ENCODE results near the gene PRCC. TPM values are rescaled to one million over a fixed set of nuclear protein-coding genes. Genes with fewer than 3 reads are reported as not detected.

PRCC gene
- total RNA-seq, 2 experiments from 2014 or later, result 49.5 to 50.0 TPM

DNA sequence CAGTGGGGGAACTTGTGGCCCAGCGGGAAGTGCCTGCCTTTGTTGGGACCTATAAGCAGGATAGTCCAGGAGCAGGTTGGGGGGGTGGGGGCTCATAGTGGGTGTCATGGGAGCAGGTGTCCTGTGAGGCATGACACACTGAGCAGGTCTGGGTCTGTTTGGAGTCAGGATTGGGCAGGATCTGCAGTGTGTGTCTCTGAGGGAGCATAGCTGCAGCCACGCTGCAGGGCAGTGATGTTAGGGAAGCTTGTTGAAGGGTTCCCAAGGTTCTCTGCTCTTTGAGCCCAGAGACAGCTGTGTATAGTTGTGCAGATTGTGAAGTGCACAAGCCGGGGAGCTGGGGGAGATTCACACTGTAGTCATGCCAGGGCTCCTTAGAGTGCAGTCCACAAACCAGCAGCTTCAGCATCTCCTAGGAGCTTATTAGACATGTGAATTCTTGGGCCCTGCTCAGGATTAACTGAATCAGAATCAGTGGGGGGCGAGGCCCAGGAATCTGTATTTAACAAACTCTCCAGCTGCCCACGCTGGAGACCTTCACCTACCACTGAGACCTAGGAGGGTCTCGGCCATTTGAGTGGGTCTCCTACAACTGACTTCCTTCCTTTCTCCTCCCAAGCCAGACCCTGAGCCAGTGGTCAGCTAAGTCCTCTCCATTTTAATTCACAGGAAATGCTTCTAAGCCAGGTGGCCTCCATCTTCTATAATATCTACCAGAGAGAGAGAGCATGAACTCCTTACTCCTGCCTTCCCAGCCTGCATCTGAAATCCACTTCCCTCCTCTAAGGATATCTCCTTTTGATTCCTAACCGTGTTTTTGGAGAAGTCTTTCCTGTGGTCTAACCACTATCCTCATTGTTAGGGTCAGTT, 80.5 kb downstream of the PRCC start:
- Histone ChIP-seq H3K27me3 (ENCODE audit: control insufficient read depth in 1 of 2, insufficient read depth in 2 of 2, low read length in 2 of 2) (peaks cover 24% of the 10 kb centered on the region in 2 experiments), H3K4me3 (ENCODE audit: low read length) (no peak overlapping the region), H3K4me1 (ENCODE audit: insufficient read depth, low read length) (peaks cover 30% of the 10 kb centered on the region), H3K27ac (ENCODE audit: low read depth in 1 of 2, low read length in 2 of 2) (no peak overlapping the region), H3K36me3 (ENCODE audit: insufficient read depth, low read length) (no peaks in the 10 kb centered on the region), H3K9me3 (ENCODE audit: control insufficient read depth in 1 of 2, insufficient read depth in 1 of 2, low read length in 2 of 2) (peaks cover 0 to 8% of the 10 kb centered on the region in 2 experiments)
- intact Hi-C loops (cut with DNase I, micrococcal nuclease), result loop anchor here (5.0 kb wide), 1 partner anchor 36 kb away; no protein-coding TSS in a partner anchor
- H3K9me3 Mint-ChIP-seq, result no peaks in the 10 kb centered on the region
- ATAC-seq (ENCODE audit: poor library complexity) (no peak), DNase-seq (no peak)
- no peak for TF ChIP-seq CTCF (IDR thresholded peaks at IDR 0.05)
- peaks cover 51% of the 10 kb centered on the region for H3K27me3 Mint-ChIP-seq
- POLR2A ChIA-PET, result interaction anchor here (0.8 to 3.8 kb wide), 4 partner anchors 9 to 107 kb away, joined by 3 to 20 read pairs (median 8); partner anchors contain the start of genes INSRR, MRPL24, NTRK1 and SH2D2A
- CTCF ChIA-PET, result interaction anchor here (1.1 to 2.3 kb wide), 6 partner anchors 9 to 80 kb away, joined by 3 to 11 read pairs (median 6); no protein-coding TSS in a partner anchor
- H3K4me1 Mint-ChIP-seq (ENCODE audit: low read depth), result peaks cover 46% of the 10 kb centered on the region
- no peak overlapping the region for H3K4me3 Mint-ChIP-seq
- no peak overlapping the region for H3K27ac Mint-ChIP-seq
- no peaks in the 10 kb centered on the region for H3K36me3 Mint-ChIP-seq (ENCODE audit: low read depth)

DNA sequence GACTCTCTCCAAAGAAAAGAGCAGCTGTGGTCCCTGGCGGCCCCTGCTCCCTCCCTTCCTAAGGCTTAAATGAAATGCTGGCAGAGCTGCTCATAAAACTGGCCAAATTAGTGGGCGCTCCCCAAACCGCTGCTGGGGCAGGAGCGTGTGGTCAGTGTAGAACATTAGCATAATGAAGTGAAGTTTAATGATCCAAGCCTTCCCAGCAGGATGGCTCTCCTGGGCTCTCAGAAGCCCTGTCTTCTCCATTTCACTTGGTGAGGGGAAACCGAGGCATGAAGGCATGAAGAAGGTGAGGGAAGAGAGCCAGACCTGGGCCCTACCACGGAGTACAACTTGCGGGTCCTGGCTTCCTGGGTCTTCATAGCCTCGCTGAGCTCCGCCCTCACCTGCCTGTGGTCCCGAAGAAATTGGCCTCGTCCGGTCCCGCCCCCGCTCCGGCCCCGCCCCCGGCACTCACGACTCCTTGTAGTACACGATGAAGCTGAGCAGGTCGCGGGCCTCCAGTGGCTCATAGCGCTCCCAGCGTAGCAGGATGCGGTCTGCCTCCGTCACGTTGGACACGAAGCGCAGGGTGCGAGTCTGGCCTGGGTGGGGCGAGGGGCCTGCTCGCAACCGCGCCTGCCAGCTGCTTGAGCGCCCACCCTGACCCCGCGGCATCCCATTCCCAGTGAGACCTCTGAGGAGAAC, 81.3 kb downstream of the PRCC start:
- Mint-ChIP-seq H3K9me3 (no peaks in the 10 kb centered on the region), H3K4me1 (ENCODE audit: low read depth) (peaks cover 46% of the 10 kb centered on the region), H3K4me3 (peak overlapping the region; percentile 70), H3K36me3 (ENCODE audit: low read depth) (no peaks in the 10 kb centered on the region), H3K27ac (peak overlapping the region; percentile 37), H3K27me3 (peaks cover 43% of the 10 kb centered on the region)
- CTCF ChIA-PET, result interaction anchor here (1.1 to 2.3 kb wide), 6 partner anchors 9 to 79 kb away, joined by 3 to 11 read pairs (median 6); no protein-coding TSS in a partner anchor
- H3K27me3 ChIP-seq (ENCODE audit: control insufficient read depth in 1 of 2, insufficient read depth in 2 of 2, low read length in 2 of 2), result peaks cover 16% of the 10 kb centered on the region in 2 experiments
- ATAC-seq (ENCODE audit: poor library complexity), result peak; percentile 86
- peaks cover 30% of the 10 kb centered on the region for H3K4me1 ChIP-seq (ENCODE audit: insufficient read depth, low read length)
- no peaks in the 10 kb centered on the region for H3K36me3 ChIP-seq (ENCODE audit: insufficient read depth, low read length)
- POLR2A ChIA-PET, result interaction anchor here (0.6 to 3.8 kb wide), 5 partner anchors 10 to 914 kb away, joined by 3 to 20 read pairs (median 5); partner anchors contain the start of genes INSRR, MRPL24, NTRK1 and SH2D2A
- no peak for TF ChIP-seq CTCF (IDR thresholded peaks at IDR 0.05)
- intact Hi-C loops (cut with DNase I, micrococcal nuclease), result loop anchor here (5.0 kb wide), 1 partner anchor 36 kb away; no protein-coding TSS in a partner anchor
- DNase-seq, result peak; percentile 56 to 92 (median 72)
- H3K27ac ChIP-seq (ENCODE audit: low read depth in 1 of 2, low read length in 2 of 2), result no peak overlapping the region
- peaks cover 0 to 8% of the 10 kb centered on the region in 2 experiments for H3K9me3 ChIP-seq (ENCODE audit: control insufficient read depth in 1 of 2, insufficient read depth in 1 of 2, low read length in 2 of 2)
- H3K4me3 ChIP-seq (ENCODE audit: low read length), result peak overlapping the region; percentile 37

DNA sequence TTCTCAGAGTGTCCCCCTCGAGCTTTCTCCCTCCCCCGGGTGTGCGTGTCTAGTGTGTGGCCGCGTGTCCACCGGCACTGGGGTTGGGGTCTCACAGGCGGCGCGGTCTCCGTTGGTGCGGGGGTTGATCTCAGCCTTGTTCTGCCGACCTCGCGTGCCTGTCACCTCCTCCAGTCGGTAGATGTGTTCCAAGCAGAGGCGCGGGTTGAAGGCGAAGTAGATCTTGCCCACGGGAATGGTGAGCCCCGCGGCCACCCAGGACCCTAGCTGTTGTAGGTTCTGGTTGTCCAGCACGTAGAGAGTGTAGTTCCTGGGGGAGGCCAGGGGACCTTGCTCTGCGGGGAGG, 81.8 kb downstream of the PRCC start:
- Mint-ChIP-seq H3K4me3 (peak overlapping the region; percentile 70), H3K4me1 (ENCODE audit: low read depth) (peaks cover 42% of the 10 kb centered on the region), H3K27ac (peak overlapping the region; percentile 37)

More for the DNA sequence above, 81.8 kb downstream of the PRCC start:
- Histone ChIP-seq H3K4me1 (ENCODE audit: insufficient read depth, low read length) (peaks cover 30% of the 10 kb centered on the region), H3K27me3 (ENCODE audit: control insufficient read depth in 1 of 2, insufficient read depth in 2 of 2, low read length in 2 of 2) (peaks cover 11% of the 10 kb centered on the region in 2 experiments), H3K27ac (ENCODE audit: low read depth in 1 of 2, low read length in 2 of 2) (no peak overlapping the region), H3K9me3 (ENCODE audit: control insufficient read depth in 1 of 2, insufficient read depth in 1 of 2, low read length in 2 of 2) (peaks cover 0 to 10% of the 10 kb centered on the region in 2 experiments), H3K4me3 (ENCODE audit: low read length) (peak overlapping the region; percentile 37), H3K36me3 (ENCODE audit: insufficient read depth, low read length) (no peaks in the 10 kb centered on the region)
- H3K9me3 Mint-ChIP-seq, result no peaks in the 10 kb centered on the region
- intact Hi-C loops (cut with DNase I, micrococcal nuclease), result loop anchor here (5.0 kb wide), 1 partner anchor 37 kb away; no protein-coding TSS in a partner anchor
- ChIA-PET CTCF (interaction anchor here (1.3 to 2.3 kb wide), 5 partner anchors 8 to 79 kb away, joined by 4 to 11 read pairs (median 7); no protein-coding TSS in a partner anchor), POLR2A (interaction anchor here (0.6 to 3.8 kb wide), 4 partner anchors 11 to 915 kb away, joined by 3 to 20 read pairs (median 8); partner anchors contain the start of genes INSRR, MRPL24, NTRK1 and SH2D2A)
- TF ChIP-seq CTCF (IDR thresholded peaks at IDR 0.05), result no peak
- H3K27me3 Mint-ChIP-seq, result peaks cover 38% of the 10 kb centered on the region
- H3K36me3 Mint-ChIP-seq (ENCODE audit: low read depth), result no peaks in the 10 kb centered on the region
- ATAC-seq (ENCODE audit: poor library complexity) (peak; percentile 4), DNase-seq (no peak)

All from CD4-positive, alpha-beta T cell (primary cell).